K562 (cell line): ENCODE measurements around the gene CAMK2N1. TPM values are rescaled to one million over a fixed set of nuclear protein-coding genes. Genes with fewer than 3 reads are reported as not detected.

Experiments used
- BCOR ChIP-seq: fragments of 450-650 bp; IDR thresholded peaks from 2 replicates; pipeline ENCODE4 v1.6.1; 2016
- BDP1 ChIP-seq: IDR thresholded peaks from 3 replicates; pipeline ENCODE4 v1.6.1; 2011; ENCODE audit not compliant: insufficient read length, insufficient read depth
- CBFA2T2 ChIP-seq: fragments of 450-650 bp; conservative IDR thresholded peaks from 2 replicates; pipeline ENCODE4 v1.6.1; 2017; ENCODE audit warnings: mild to moderate bottlenecking
- CBX1 ChIP-seq: sonication (generic); IDR thresholded peaks from 2 replicates; pipeline ENCODE4 v1.6.1; 2016; ENCODE audit warnings: antibody characterized with exemption, low read depth, mild to moderate bottlenecking
- CHD4 ChIP-seq: fragments of 200-600 bp; sonication (generic); IDR thresholded peaks from 3 replicates; pipeline ENCODE4 v1.6.1; 2012; ENCODE audit warnings: low read depth, mild to moderate bottlenecking, mixed read lengths, low read length, inconsistent platforms; ENCODE audit not compliant: insufficient read depth, insufficient replicate concordance, poor library complexity, severe bottlenecking
- ESRRB ChIP-seq: fragments of 250-450 bp; sonication (Bioruptor Pico); IDR thresholded peaks from 2 replicates; pipeline ENCODE4 v1.5.0; 2020; ENCODE audit warnings: mild to moderate bottlenecking, moderate library complexity, borderline replicate concordance
- ETV6 ChIP-seq, 3 experiments: fragments of 150-350 bp in 1 of 3; sonication (generic) in 1 of 3; formaldehyde crosslinking in 1 of 3; IDR thresholded peaks; 2 replicates each; pipeline versions ENCODE4 v1.6.1 to v1.8.0; 2014 to 2022; ENCODE audit warnings: borderline replicate concordance in 2 of 3, low read depth in 2 of 3, antibody characterized with exemption in 1 of 3, low read length in 1 of 3, mild to moderate bottlenecking in 1 of 3, missing genetic modification reagents in 1 of 3
- HIVEP1 ChIP-seq: fragments of 250-450 bp; sonication (Bioruptor Pico); IDR thresholded peaks from 2 replicates; pipeline ENCODE4 v1.4.0; 2020; ENCODE audit warnings: mild to moderate bottlenecking
- IRF1 ChIP-seq: sonication (generic); formaldehyde crosslinking; IDR thresholded peaks from 2 replicates; pipeline ENCODE4 v1.8.0; 2022; ENCODE audit warnings: missing genetic modification reagents, mild to moderate bottlenecking, borderline replicate concordance
- MAFF ChIP-seq: IDR thresholded peaks from 2 replicates; pipeline ENCODE4 v1.6.1; 2012; ENCODE audit warnings: low read length, improper control_type of control experiment
- MBD2 ChIP-seq: sonication (generic); IDR thresholded peaks from 2 replicates; pipeline ENCODE4 v1.6.1; 2016; ENCODE audit warnings: low read depth, borderline replicate concordance
- PTBP1 ChIP-seq: fragments of 200-400 bp; formaldehyde crosslinking; IDR thresholded peaks from 2 replicates; pipeline ENCODE4 v1.6.1; 2017; ENCODE audit warnings: low read depth, low read length
- ZBTB40 ChIP-seq, 2 experiments: fragments of 450-650 bp in 1 of 2; sonication (generic) in 1 of 2; formaldehyde crosslinking in 1 of 2; IDR thresholded peaks; 2 replicates each; pipeline versions ENCODE4 v1.7.1 to v1.9.0; 2016 to 2022; ENCODE audit warnings: inconsistent platforms in 1 of 2, mild to moderate bottlenecking in 1 of 2, missing genetic modification reagents in 1 of 2
- ZNF224 ChIP-seq: sonication (generic); formaldehyde crosslinking; IDR thresholded peaks from 2 replicates; pipeline ENCODE4 v1.8.0; 2022; ENCODE audit warnings: mild to moderate bottlenecking, missing genetic modification reagents
- ZNF395 ChIP-seq: fragments of 200-800 bp; sonication (Bioruptor generic); IDR thresholded peaks from 2 replicates; pipeline ENCODE4 v1.6.1; 2017; ENCODE audit warnings: missing genetic modification characterization, missing compliant biosample characterization
- polyA plus RNA-seq, 8 experiments: library from polyadenylated mRNA; depleted of rRNA in 4 of 8; stranded (reverse) in 5 of 8; unstranded in 3 of 8; fragments of >200 nt; fragmentation: Nextera tagmentation in 2 of 8; fragmentation: Illumina TruSeq in 1 of 8; extraction: Ambion mirVana in 2 of 8; extraction: Trizol in 1 of 8; gene quantifications; 2 replicates each; pipeline versions ENCODE4 v1.2.1 to v1.2.3, GENCODE V29; 2011 to 2014; ENCODE audit warnings: inconsistent platforms in 1 of 8, missing spikeins in 1 of 8
- total RNA-seq, 7 experiments: library from RNA; depleted of rRNA in 6 of 7; stranded (reverse); fragments of >200 nt in 6 of 7; fragmentation: Illumina TruSeq in 2 of 7; extraction: Trizol in 2 of 7; gene quantifications; 2 replicates each; pipeline versions ENCODE4 v1.2.1 to v1.2.3, GENCODE V29; 2011 to 2021; ENCODE audit warnings: low replicate concordance in 1 of 7

CAMK2N1 gene
- total and polyA plus RNA-seq, 9 of the 15 experiments (the other 6 are each of a cell fraction or from before 2014, with no cell fraction given): 0.09 to 1.4 (median 0.34) TPM

GRCh38 chr1:20521960-20522861 is 36.2 kb upstream of the CAMK2N1 start (continued):
- no peak for TF ChIP-seq IRF1 (CRISPR knock-in tag)
- no peak for TF ChIP-seq MBD2
- no peak for TF ChIP-seq ZNF395
- peak; percentile 92 for TF ChIP-seq BCOR
- no peak for TF ChIP-seq ZBTB40 (IDR thresholded peaks at IDR 0.05)
- no peak for TF ChIP-seq ZBTB40 (CRISPR knock-in tag; IDR thresholded peaks at IDR 0.05)
- TF ChIP-seq ZNF224 (CRISPR knock-in tag): no peak
- peak; percentile 91 for TF ChIP-seq CHD4
- TF ChIP-seq ETV6 (IDR thresholded peaks at IDR 0.05; ENCODE audit: borderline replicate concordance in 1 of 2, low read depth in 2 of 2, low read length in 1 of 2): no peak
- no peak for TF ChIP-seq ETV6 (CRISPR knock-in tag; IDR thresholded peaks at IDR 0.05; ENCODE audit: borderline replicate concordance)
- TF ChIP-seq CBFA2T2: no peak
- no peak for TF ChIP-seq PTBP1
- no peak for TF ChIP-seq HIVEP1 (CRISPR knock-in tag)
- TF ChIP-seq MAFF: peak; percentile 37
- no peak for TF ChIP-seq ESRRB (CRISPR knock-in tag)
- TF ChIP-seq CBX1: no peak; the same call in 1 of the 2 replicates
- TF ChIP-seq BDP1: no peak
